Measurements from ENCODE around the gene HARS1.

DNA sequence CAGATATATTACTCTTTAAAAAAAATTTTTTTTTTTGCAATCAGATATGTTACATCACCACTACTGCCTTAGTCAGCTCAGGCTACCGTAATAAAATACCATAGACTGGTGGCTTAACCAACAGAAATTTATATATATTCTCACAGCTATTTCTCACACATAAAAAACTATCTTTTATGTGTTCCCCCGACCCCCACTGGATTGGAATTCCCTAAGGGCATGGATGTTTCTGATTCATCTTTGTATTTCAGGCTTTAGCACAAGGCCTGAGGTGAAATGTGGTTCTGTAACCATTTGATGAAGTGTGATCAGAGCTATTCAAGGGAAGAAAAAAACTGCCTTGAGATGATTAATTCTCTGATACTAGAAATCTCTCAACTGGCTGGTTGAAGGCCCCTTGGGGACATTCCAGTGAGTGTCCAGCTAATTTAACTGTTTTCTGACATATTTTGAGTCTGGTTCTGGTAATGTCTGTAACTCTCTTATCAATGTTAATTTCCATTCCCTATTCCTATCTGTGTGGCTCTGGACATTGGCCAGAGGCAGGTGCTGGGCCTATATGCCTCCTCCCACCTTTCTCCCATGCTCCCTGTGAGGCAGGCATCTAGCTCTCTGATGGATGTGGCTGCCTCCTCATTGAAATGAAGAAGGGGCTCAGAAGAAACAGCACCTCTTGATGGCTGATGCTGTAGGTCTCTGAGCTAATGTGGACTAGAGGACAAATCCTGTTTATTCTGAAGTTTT, 60.7 kb downstream of the HARS1 start:
- TF ChIP-seq, protein P1, sequence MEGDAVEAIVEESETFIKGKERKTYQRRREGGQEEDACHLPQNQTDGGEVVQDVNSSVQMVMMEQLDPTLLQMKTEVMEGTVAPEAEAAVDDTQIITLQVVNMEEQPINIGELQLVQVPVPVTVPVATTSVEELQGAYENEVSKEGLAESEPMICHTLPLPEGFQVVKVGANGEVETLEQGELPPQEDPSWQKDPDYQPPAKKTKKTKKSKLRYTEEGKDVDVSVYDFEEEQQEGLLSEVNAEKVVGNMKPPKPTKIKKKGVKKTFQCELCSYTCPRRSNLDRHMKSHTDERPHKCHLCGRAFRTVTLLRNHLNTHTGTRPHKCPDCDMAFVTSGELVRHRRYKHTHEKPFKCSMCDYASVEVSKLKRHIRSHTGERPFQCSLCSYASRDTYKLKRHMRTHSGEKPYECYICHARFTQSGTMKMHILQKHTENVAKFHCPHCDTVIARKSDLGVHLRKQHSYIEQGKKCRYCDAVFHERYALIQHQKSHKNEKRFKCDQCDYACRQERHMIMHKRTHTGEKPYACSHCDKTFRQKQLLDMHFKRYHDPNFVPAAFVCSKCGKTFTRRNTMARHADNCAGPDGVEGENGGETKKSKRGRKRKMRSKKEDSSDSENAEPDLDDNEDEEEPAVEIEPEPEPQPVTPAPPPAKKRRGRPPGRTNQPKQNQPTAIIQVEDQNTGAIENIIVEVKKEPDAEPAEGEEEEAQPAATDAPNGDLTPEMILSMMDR (IDR thresholded peaks at IDR 0.05; ENCODE audit: low read depth, low read length), result no peak
- no peak for TF ChIP-seq EZH2phosphoT487 (IDR thresholded peaks at IDR 0.05; ENCODE audit: low read depth)
